HUES64 (cell line): Measurements from ENCODE around the gene LPP.

Source experiments
- H3K27ac ChIP-seq: 2 replicates; pipeline ENCODE4 v1.7.0; 2013; ENCODE audit warnings: low read depth, low read length, inconsistent platforms
- H3K27me3 ChIP-seq: 2 replicates; pipeline ENCODE4 v1.6.1; 2013; ENCODE audit warnings: mild to moderate bottlenecking, low read length; ENCODE audit not compliant: insufficient read depth
- H3K36me3 ChIP-seq: 2 replicates; pipeline ENCODE4 v1.6.1; 2013; ENCODE audit warnings: mild to moderate bottlenecking, low read length; ENCODE audit not compliant: insufficient read depth
- H3K4me1 ChIP-seq: 2 replicates; pipeline ENCODE4 v1.6.1; 2013; ENCODE audit warnings: mild to moderate bottlenecking, low read length, moderate library complexity; ENCODE audit not compliant: insufficient read depth
- H3K4me3 ChIP-seq: 2 replicates; pipeline ENCODE4 v1.5.1; 2013; ENCODE audit warnings: mild to moderate bottlenecking, low read length, moderate library complexity
- H3K9ac ChIP-seq: 2 replicates; pipeline ENCODE4 v1.6.1; 2013; ENCODE audit warnings: mild to moderate bottlenecking, low read depth, low read length
- H3K9me3 ChIP-seq: 2 replicates; pipeline ENCODE4 v1.6.1; 2013; ENCODE audit warnings: low read depth, low read length; ENCODE audit not compliant: insufficient read depth
- WGBS: fragments of 150-250, 120-280 bp; methylation state at CpG from one replicate; pipeline ENCODE4 v1.1.7; 2013; ENCODE audit warnings: missing lambda C conversion rate; 5-methylcytosine and 5-hydroxymethylcytosine counted together

The LPP gene

DNA sequence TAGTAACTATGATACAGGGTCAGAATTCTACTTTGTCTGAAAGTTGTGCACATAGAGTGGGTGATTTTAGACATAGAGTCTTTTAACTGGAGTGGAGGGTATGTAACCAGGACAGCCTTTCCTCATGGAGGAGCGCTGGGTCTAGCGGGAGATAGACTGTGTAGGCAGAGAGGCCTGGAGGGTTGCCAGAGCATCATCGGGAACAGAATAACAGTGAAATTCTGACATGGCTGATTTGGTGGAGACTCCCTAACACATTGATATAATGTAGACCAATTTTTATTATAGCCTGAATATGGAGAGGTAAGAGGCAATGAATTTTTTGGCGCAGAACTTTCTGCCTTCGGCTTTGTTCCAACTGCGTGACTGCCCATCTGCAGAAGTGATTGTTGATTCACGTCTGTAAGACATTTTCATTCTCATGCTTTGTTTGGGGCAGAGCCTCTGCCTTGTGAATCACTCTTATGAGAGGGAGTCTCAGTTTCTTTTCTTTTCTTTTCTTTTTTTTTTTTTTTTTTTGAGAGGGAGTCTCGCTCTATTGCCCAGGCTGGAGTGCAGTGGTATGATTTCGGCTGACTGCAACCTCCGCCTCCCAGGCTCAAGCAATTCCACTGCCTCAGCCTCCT is 16.0 kb downstream of the LPP start:
- no peak overlapping the region for H3K9ac ChIP-seq
- WGBS, result 97% methylated on average over 10 of the region's 10 CpGs
- H3K36me3 ChIP-seq, result no peaks in the 10 kb centered on the region
- H3K4me3 ChIP-seq, result no peak overlapping the region
- H3K4me1 ChIP-seq, result peaks cover 24% of the 10 kb centered on the region
- no peaks in the 10 kb centered on the region for H3K27me3 ChIP-seq
- H3K9me3 ChIP-seq, result no peaks in the 10 kb centered on the region
- no peak overlapping the region for H3K27ac ChIP-seq

- Histone ChIP-seq H3K9me3 (no peaks in the 10 kb centered on the region), H3K36me3 (no peaks in the 10 kb centered on the region), H3K27ac (no peak overlapping the region), H3K27me3 (no peaks in the 10 kb centered on the region), H3K4me1 (peaks cover 24% of the 10 kb centered on the region), H3K4me3 (no peak overlapping the region), H3K9ac (no peak overlapping the region)
- 92% methylated on average over 8 of the region's 8 CpGs for WGBS
These were observed 16.8 kb downstream of the LPP start for GRCh38 chr3:188170461-188171459.

DNA sequence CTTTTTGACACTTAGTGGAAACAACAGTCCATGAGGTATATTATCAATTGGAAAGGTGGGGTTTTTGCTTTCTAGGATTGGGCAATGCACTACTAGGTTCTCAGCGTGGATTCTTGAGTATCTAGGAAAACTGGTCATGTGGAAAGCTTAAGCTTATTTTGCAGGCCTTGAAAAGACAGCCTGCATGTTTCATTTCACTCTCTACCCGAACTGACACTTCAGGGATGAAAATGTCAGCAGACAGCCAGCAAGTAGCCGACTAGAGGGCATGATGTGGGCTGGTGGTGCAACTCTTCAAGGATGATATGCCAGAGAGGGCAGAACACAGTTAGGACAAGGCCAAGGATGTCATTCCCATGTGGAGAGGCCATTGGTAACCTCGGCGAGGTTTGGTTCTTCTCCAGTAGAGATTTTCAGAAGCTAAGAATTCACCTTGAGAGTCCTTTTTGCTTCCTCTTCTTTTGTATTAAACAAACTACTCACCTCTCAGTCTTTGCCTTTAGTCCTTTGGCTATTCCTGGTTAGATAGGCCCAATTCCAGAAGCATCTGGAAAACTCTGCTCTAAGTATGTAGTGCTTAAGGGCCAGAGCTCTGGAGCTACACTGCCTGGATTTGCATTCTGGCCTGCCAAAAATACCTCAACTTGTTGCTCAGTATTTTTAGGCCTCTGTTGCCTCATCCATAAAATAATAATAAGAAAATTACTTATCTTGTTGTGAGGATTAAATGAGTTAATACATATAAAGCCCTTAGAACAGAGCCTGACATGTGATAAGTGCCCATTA is 17.9 kb downstream of the LPP start:
- Histone ChIP-seq H3K27ac (no peak overlapping the region), H3K36me3 (no peaks in the 10 kb centered on the region), H3K9me3 (no peaks in the 10 kb centered on the region), H3K4me1 (peaks cover 24% of the 10 kb centered on the region), H3K9ac (no peak overlapping the region), H3K27me3 (no peaks in the 10 kb centered on the region), H3K4me3 (no peak overlapping the region)
- WGBS, result 93% methylated on average over 5 of the region's 5 CpGs

DNA sequence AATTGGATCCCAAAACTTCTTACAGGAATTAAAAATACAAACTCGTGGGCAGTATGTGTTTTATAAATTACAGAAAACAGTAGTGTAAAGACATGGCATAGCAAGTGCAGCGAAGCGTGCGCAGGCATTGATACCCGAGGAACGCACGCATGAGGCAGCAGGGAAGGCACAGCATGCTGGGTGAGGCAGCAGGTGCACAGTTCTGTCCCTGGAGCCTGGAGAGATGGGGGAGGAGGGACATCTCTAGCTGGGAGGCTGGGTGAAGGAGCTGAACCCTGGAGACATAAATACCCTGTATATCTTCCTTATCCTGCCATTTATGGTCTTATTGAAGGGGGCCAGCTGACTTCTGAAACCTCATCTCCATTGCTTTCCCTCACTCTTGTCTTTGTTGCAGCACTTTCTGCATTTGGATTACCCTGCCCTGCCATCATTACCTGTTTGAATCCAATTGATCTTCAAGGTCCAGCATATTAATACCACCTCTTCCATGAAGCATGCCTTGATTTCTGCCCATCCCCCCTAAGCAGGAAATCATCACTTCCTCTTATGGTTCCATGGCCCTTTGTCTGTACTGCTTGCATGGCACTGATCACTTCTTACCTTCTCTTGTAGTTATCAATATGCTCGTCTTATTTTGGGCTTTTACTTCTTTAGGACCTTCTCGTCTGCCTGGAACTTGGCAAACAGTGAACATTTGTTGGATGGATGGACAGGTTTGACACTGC is 20.5 kb downstream of the LPP start:
- WGBS, result 92% methylated on average over 9 of the region's 9 CpGs
- Histone ChIP-seq H3K9me3 (no peaks in the 10 kb centered on the region), H3K27ac (no peak overlapping the region), H3K36me3 (no peaks in the 10 kb centered on the region), H3K27me3 (no peaks in the 10 kb centered on the region), H3K4me3 (no peak overlapping the region), H3K9ac (no peak overlapping the region), H3K4me1 (peaks cover 15% of the 10 kb centered on the region)

DNA sequence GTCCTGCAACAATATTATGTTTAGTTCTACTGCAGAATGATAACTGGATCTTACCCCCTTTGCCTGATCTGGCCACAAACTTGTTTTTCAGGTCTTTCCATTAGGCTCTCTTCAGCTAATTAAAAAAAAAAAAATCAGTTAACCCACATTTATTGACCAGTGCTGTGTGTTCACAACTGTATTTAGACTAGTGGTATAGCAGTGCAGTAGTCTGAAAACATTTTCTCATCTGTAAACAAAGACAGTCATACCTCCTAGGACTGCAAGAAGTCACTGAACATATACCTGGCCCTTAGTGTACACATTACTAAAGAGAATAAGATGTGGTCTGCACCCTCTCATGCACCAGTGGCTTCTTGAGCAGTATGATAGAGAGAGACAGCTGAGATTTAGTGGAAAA is 22.5 kb downstream of the LPP start:
- no peaks in the 10 kb centered on the region for H3K9me3 ChIP-seq
- H3K4me3 ChIP-seq, result no peak overlapping the region
- no peak overlapping the region for H3K27ac ChIP-seq
- no peaks in the 10 kb centered on the region; the same call in 1 of the 2 replicates for H3K36me3 ChIP-seq
- no peaks in the 10 kb centered on the region for H3K27me3 ChIP-seq
- peaks cover 14% of the 10 kb centered on the region for H3K4me1 ChIP-seq
- H3K9ac ChIP-seq, result no peak overlapping the region

- Histone ChIP-seq H3K9ac (no peak overlapping the region), H3K4me1 (peaks cover 12% of the 10 kb centered on the region), H3K27me3 (no peaks in the 10 kb centered on the region), H3K27ac (no peak overlapping the region), H3K9me3 (no peaks in the 10 kb centered on the region), H3K4me3 (no peak overlapping the region), H3K36me3 (no peaks in the 10 kb centered on the region; the same call in 1 of the 2 replicates)
- WGBS, result 88% methylated on average over 2 of the region's 2 CpGs
These were observed 22.9 kb downstream of the LPP start for GRCh38 chr3:188176884-188177283.

- H3K4me1 ChIP-seq, result peaks cover 12% of the 10 kb centered on the region
- 97% methylated on average over 2 of the region's 2 CpGs for WGBS
- no peaks in the 10 kb centered on the region for H3K27me3 ChIP-seq
- no peaks in the 10 kb centered on the region; the same call in 1 of the 2 replicates for H3K36me3 ChIP-seq
- H3K9ac ChIP-seq, result no peak overlapping the region
- H3K27ac ChIP-seq, result no peak overlapping the region
- no peak overlapping the region for H3K4me3 ChIP-seq
- no peaks in the 10 kb centered on the region for H3K9me3 ChIP-seq
These were observed 23.8 kb downstream of the LPP start for GRCh38 chr3:188177721-188178120.

GRCh38 chr3:188178293-188178936 is 24.5 kb downstream of the LPP start:
- Histone ChIP-seq H3K9me3 (no peaks in the 10 kb centered on the region), H3K27me3 (no peaks in the 10 kb centered on the region), H3K36me3 (no peaks in the 10 kb centered on the region; the same call in 1 of the 2 replicates), H3K4me1 (peaks cover 12% of the 10 kb centered on the region), H3K4me3 (no peak overlapping the region), H3K9ac (no peak overlapping the region), H3K27ac (no peak overlapping the region)
- WGBS, result 93% methylated on average over 7 of the region's 7 CpGs

- Histone ChIP-seq H3K4me3 (no peak overlapping the region), H3K27me3 (no peaks in the 10 kb centered on the region), H3K9me3 (no peaks in the 10 kb centered on the region), H3K27ac (no peak overlapping the region), H3K9ac (no peak overlapping the region), H3K36me3 (no peaks in the 10 kb centered on the region; the same call in 1 of the 2 replicates), H3K4me1 (peaks cover 18% of the 10 kb centered on the region)
- WGBS, result 79% methylated on average over 16 of the region's 16 CpGs
These were observed 25.3 kb downstream of the LPP start for GRCh38 chr3:188179006-188179966.
